Head of caudate nucleus (tissue), 42 donors: ENCODE measurements around the gene MRPS26.
A peak's percentile ranks its signal among the peaks of the same experiment; 100 is the strongest.
"Not testable (repeated sequence)": the region's sequence is repeated elsewhere in the genome, so short reads cannot be mapped to it uniquely, and the experiment has no call there.

Experiments used
- DNase-seq, 42 donors: peaks; one replicate each; pipeline versions ENCODE4 v3.0.0 to v3.0.0-alpha.2; 2020 to 2021; ENCODE audit warnings: mixed read lengths in 7 of 42
- intact Hi-C: fragments of 100-400 bp; cut with DNase I; formaldehyde crosslinking; loops from one replicate; pipeline ENCODE4 v1.15.0; 2022

Gene MRPS26

DNA sequence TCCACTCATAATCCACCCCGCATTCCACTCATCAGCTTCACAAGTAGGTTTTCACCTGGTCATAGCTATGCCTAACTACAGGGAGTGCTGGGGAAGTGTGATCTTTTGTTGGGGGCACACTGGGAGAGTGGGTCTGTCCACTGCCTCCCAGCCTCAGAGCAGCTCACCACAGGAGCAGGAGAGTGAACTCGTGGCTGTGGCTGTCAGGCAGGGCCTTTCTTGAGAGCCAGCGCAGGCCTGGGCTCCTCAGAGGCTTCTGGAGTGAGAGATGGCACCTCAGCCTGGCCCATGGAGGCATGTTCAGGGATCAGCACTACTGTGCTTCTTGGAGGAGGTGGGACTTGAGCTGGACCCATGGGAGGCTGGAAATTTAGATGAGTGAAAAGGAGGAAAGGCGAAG is 6.4 kb upstream of the MRPS26 start:
- no peak for DNase-seq
- intact Hi-C loops: no loop called here

GRCh38 chr20:3040086-3040485 is 5.8 kb upstream of the MRPS26 start:
- intact Hi-C loops: loop anchor here (10.0 kb wide), 1 partner anchor 275 kb away; no protein-coding TSS in a partner anchor
- DNase-seq: no peak

- intact Hi-C loops: loop anchor here (10.0 kb wide), 1 partner anchor 273 kb away; no protein-coding TSS in a partner anchor
- no peak for DNase-seq
These were observed 3.9 kb upstream of the MRPS26 start for GRCh38 chr20:3041854-3042409.

- DNase-seq: peak in 4 of 42 donors; percentile 12 to 47 (median 14)
- intact Hi-C loops: loop anchor here (10.0 kb wide), 1 partner anchor 272 kb away; no protein-coding TSS in a partner anchor
These were observed 3.2 kb upstream of the MRPS26 start for GRCh38 chr20:3042625-3043024.

DNA sequence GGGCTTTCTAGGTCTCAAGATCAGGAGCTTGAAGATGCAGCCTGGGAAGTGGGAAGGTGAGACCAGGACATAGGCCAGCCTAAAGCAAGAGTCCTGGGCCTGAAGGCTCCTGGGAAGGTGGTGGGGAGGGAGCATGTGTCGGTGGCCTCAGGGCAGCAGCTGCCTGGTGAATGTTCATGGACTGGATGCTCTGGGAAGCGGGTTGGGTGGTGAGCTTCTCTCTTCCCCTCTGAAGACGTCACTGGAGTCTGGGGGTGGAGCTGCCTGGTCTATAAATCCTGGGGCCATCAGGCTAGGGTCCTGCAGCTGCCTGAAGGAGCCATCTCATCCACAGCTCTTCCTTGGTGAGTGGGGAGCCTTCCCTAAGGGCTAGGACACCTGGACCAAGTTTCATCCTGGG is 2.5 kb upstream of the MRPS26 start, which contains the start of gene GNRH2:
Gene GNRH2 (plus strand): TSS at position 301 of the 400 bp plus-strand sequence. CDS start 793 bp downstream, outside the sequence.
- DNase-seq: no peak
- intact Hi-C loops: loop anchor here (10.0 kb wide), 1 partner anchor 271 kb away; no protein-coding TSS in a partner anchor

DNA sequence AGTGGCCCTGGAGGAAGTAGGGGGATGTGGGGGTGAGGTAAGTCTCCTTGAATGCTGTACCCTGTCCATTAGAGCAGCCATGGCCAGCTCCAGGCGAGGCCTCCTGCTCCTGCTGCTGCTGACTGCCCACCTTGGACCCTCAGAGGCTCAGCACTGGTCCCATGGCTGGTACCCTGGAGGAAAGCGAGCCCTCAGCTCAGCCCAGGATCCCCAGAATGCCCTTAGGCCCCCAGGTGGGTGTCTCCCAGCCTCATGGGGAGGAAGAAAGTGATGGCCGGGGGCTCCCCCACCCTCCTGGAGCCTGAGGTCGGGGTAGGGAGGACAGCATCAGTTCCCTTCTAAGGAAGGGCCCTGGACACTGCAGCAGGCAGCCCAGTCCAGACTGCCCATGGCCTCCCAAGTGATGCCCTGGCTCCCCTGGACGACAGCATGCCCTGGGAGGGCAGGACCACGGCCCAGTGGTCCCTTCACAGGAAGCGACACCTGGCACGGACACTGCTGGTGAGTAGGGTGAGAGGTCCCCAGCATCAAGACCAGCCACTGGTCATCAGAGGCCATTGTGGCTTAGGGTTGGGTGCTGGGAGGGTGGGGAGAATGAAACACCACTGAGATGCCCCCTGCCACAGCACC is 1.4 kb upstream of the MRPS26 start:
- intact Hi-C loops: loop anchor here (10.0 kb wide), 1 partner anchor 270 kb away; no protein-coding TSS in a partner anchor
- DNase-seq: no peak

DNA sequence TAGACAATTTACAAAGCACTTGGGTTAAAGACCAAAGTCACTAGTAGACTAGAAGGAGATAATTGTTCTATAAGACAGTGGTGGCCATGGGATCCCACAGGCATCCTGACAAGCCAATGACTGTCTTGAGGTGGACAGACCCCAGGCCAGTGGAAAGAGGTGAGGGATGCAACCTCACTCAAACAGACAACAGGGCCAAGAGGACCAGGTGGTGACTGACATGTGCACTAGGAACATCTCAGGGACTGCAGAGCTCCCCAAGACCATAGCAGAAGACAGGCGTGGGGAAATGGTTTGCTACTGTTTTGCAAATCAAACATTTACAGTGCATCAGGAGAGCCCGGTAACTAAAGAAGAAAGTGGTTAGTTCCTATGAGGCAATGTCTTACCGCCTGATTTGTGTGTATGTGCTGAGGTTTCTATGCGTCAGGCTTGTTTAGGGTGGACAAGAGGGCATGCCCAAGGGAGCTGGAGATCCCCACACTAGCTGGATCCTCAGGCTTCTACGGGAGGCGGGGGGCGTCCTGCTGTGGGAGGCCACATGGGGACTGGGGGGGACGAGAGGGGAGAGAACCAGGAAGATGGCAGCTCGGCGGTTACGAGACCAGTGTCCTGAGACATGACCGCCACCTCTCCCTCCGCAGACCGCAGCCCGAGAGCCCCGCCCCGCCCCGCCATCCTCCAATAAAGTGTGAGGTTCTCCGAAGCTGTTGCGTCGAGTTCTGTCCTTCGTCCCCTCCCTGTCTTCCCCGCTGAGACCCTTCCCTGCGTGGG is 623 bp upstream of the MRPS26 start:
- intact Hi-C loops: loop anchor here (5.0 to 10.0 kb wide), 2 partner anchors 173 to 270 kb away; partner anchors contain the start of gene PTPRA
- DNase-seq: peak in 33 of 42 donors; percentile 50 to 89 (median 77)

GRCh38 chr20:3046677-3047462 is 1.0 kb downstream of the MRPS26 start:
- intact Hi-C loops: loop anchor here (5.0 to 10.0 kb wide), 2 partner anchors 175 to 268 kb away; partner anchors contain the start of gene PTPRA
- DNase-seq: peak; percentile 29 to 83 (median 53)

GRCh38 chr20:3047486-3048419 is 1.9 kb downstream of the MRPS26 start:
- DNase-seq: no peak
- intact Hi-C loops: loop anchor here (5.0 to 10.0 kb wide), 2 partner anchors 175 to 267 kb away; partner anchors contain the start of gene PTPRA

GRCh38 chr20:3051385-3052019 is 5.7 kb downstream of the MRPS26 start:
- intact Hi-C loops: loop anchor here (5.0 kb wide), 1 partner anchor 61 kb away; no protein-coding TSS in a partner anchor
- no peak for DNase-seq

- DNase-seq: no peak
These were observed 13.6 kb downstream of the MRPS26 start for GRCh38 chr20:3059489-3059888.

DNA sequence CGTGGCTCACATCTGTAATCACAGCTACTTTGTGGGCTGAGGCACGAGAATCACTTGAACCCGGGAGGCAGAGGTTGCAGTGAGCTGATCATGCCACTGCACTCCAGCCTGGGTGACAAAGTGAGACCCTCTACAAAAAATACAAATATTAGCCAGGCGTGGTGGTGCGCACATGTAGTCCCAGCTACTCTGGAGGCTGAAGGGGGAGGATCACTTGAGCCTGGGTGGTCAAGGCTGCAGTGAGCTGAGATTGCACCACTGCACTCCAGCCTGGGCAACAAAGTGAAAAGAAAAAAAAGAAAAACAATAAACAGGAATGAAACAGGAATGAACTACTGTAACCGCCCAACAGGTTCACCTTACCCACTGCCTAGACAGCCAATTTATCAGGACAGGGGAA is 18.3 kb downstream of the MRPS26 start:
- intact Hi-C loops, DNase-seq: not testable (repeated sequence)

More at GRCh38 chr20:3059489-3059888, 13.6 kb downstream of the MRPS26 start:
- intact Hi-C loops: no loop called here

GRCh38 chr20:3067139-3068014 is 21.5 kb downstream of the MRPS26 start:
- intact Hi-C loops: no loop called here
- DNase-seq: no peak

GRCh38 chr20:3068075-3068474 is 22.2 kb downstream of the MRPS26 start:
- intact Hi-C loops: no loop called here
- no peak for DNase-seq

DNA sequence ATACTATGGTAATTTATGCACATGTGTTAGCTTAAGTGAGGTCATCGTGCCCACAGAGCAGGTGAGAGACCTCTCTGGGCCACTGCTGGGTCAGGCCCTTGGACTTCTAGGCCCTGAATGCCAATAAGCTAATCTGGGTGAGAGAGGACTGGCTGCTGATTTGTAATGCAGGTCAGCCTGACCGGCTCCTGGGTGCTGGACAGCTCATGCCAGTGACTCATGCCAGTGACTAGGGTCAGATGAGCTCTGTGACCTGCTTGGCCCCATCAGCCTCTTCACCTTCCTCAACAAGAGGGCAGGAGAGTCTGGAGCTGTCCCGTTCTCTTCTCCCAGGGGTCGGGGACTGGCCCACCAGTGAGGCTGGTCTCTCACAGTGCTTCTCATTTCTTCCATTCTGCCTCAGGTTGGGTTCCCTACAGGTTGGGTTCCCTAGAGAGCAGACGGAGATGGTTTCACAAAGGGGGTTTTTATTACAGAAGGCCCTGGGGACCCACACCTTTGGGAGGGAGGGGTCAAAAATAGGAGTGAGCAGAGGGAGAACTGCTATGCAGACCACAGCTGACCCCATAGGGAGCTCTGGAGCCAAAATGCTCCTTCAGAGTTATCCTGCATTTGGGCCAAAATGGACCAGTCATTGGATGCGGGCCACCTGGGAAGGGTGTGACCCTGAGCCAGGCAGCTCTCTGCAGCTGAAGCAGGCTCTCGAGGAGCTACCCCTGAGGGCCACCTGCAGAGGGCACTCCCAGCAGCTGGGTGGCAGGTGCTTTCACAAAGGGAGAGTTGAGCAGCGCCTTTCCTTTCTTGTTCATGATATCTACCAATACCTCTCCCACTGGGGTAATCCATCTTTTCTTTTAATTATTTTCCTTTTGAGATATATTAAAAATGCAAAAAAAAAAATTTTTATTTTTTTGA is 23.4 kb downstream of the MRPS26 start:
- DNase-seq: peak in 1 of 42 donors; percentile 18
- intact Hi-C loops: no loop called here
